GM12878 (cell line): Measurements from ENCODE around the gene GRM5. TPM values are rescaled to one million over a fixed set of nuclear protein-coding genes. Genes with fewer than 3 reads are reported as not detected.

Source experiments
- ATAC-seq: fragments of 200-7000 bp; cut with Tn5 transposase; 3 replicates; pipeline ENCODE4 v1.9.1; 2020; ENCODE audit warnings: mild to moderate bottlenecking, moderate library complexity
- BruUV-seq: library from RNA; stranded (reverse); fragments of 400-500 nt; replicated peaks from 2 replicates; lab custom pipeline; 2021; lab: Mats Ljungman, UMichigan
- CTCF ChIA-PET: fragments of 300-600 bp; sonication (Branson Sonifier 250); formaldehyde crosslinking; extraction: SDS; loops from one replicate; lab custom pipeline; 2021; ENCODE audit warnings: inconsistent platforms; lab: Yijun Ruan, JAX
- POLR2A ChIA-PET: fragments of 350-600 bp; formaldehyde crosslinking; extraction: SDS; loops from one replicate; lab custom pipeline; 2021; ENCODE audit warnings: inconsistent platforms; lab: Charles Lee
- RAD21 ChIA-PET: fragments of 300-600 bp; sonication (Branson Sonifier 250); formaldehyde crosslinking; loops from one replicate; lab custom pipeline; 2023; ENCODE audit warnings: antibody characterized with exemption; ENCODE audit not compliant: unreplicated experiment; lab: Charles Lee
- SMC1A ChIA-PET: fragments of 300-600 bp; sonication (Branson Sonifier 250); formaldehyde crosslinking; loops from one replicate; lab custom pipeline; 2023; ENCODE audit not compliant: unreplicated experiment, uncharacterized antibody; lab: Charles Lee
- DNase-seq: peaks from one replicate; pipeline ENCODE4 v3.0.0-alpha.2; 2011; ENCODE audit warnings: low read depth, low spot score
- FAIRE-seq: peaks from 3 replicates; lab custom pipeline; 2011; peaks lifted over from hg19 to GRCh38; lab: Jason Lieb, UNC
- H2AFZ ChIP-seq: 2 replicates; pipeline ENCODE4 v1.6.0; 2011; ENCODE audit warnings: low read depth, low read length, control low read depth; ENCODE audit not compliant: control insufficient read depth
- H3K27ac ChIP-seq: 2 replicates; pipeline ENCODE4 v1.5.1; 2011; ENCODE audit warnings: control low read depth; ENCODE audit not compliant: control insufficient read depth, insufficient read depth
- H3K27me3 ChIP-seq, 2 experiments: replicated peaks in 1 of 2; 2 replicates each; pipeline versions ENCODE4 v1.6.0 to v1.6.1; 2011; ENCODE audit warnings: low read length in 1 of 2; ENCODE audit not compliant: control insufficient read depth in 2 of 2, insufficient read depth in 2 of 2
- H3K36me3 ChIP-seq, 2 experiments: 2 replicates each; pipeline ENCODE4 v1.5.1; 2011; ENCODE audit warnings: low read length in 1 of 2; ENCODE audit not compliant: control insufficient read depth in 2 of 2, insufficient read depth in 2 of 2
- H3K4me1 ChIP-seq: 2 replicates; pipeline ENCODE4 v1.6.1; 2011; ENCODE audit warnings: mild to moderate bottlenecking, low read length, moderate library complexity, mixed read lengths; ENCODE audit not compliant: control insufficient read depth, insufficient read depth
- H3K4me2 ChIP-seq: 2 replicates; pipeline ENCODE4 v1.6.0; 2011; ENCODE audit warnings: control low read depth; ENCODE audit not compliant: control insufficient read depth, insufficient read depth
- H3K4me3 ChIP-seq: fragments of 200-600 bp; sonication (generic); 2 replicates; pipeline ENCODE4 v1.5.1; 2016
- H3K79me2 ChIP-seq: 2 replicates; pipeline ENCODE4 v1.6.0; 2011; ENCODE audit warnings: low read length; ENCODE audit not compliant: control insufficient read depth, insufficient read depth
- H3K9ac ChIP-seq: 2 replicates; pipeline ENCODE4 v1.8.0; 2011; ENCODE audit warnings: low read length, control low read depth, mixed read lengths; ENCODE audit not compliant: control insufficient read depth, insufficient read depth
- H3K9me3 ChIP-seq: replicated peaks from 3 replicates; pipeline ENCODE4 v1.5.1; 2011; ENCODE audit warnings: mild to moderate bottlenecking, low read length; ENCODE audit not compliant: control insufficient read depth, insufficient read depth
- H4K20me1 ChIP-seq: 2 replicates; pipeline ENCODE4 v1.6.0; 2011; ENCODE audit not compliant: control insufficient read depth, insufficient read depth
- ATF7 ChIP-seq: fragments of 450-650 bp; IDR thresholded peaks from 2 replicates; pipeline ENCODE4 v1.6.1; 2016; ENCODE audit warnings: low read depth, mild to moderate bottlenecking
- BCL11A ChIP-seq: IDR thresholded peaks from 2 replicates; pipeline ENCODE4 v1.6.1; 2011; ENCODE audit warnings: low read depth, low read length
- ELK1 ChIP-seq: IDR thresholded peaks from 2 replicates; pipeline ENCODE4 v1.6.1; 2012; ENCODE audit warnings: low read depth, low read length, improper control_type of control experiment
- EP300 ChIP-seq, 2 experiments: fragments of 150-350 bp in 1 of 2; IDR thresholded peaks; 2 replicates each; pipeline ENCODE4 v1.6.1; 2011 to 2012; ENCODE audit warnings: low read depth in 2 of 2, low read length in 2 of 2, borderline replicate concordance in 1 of 2, improper control_type of control experiment in 1 of 2, inconsistent platforms in 1 of 2; ENCODE audit not compliant: control insufficient read depth in 1 of 2
- ESRRA ChIP-seq: IDR thresholded peaks from 2 replicates; pipeline ENCODE4 v1.6.1; 2012; ENCODE audit warnings: mild to moderate bottlenecking, low read length, improper control_type of control experiment
- GABPA ChIP-seq: IDR thresholded peaks from 2 replicates; pipeline ENCODE4 v1.6.1; 2014; ENCODE audit warnings: antibody characterized with exemption, low read depth, mild to moderate bottlenecking, inconsistent platforms
- HDAC2 ChIP-seq: fragments of 200-600 bp; sonication (generic); IDR thresholded peaks from 2 replicates; pipeline ENCODE4 v1.6.1; 2017
- IRF3 ChIP-seq: fragments of 450-650 bp; IDR thresholded peaks from 2 replicates; pipeline ENCODE4 v1.6.1; 2014; ENCODE audit warnings: mild to moderate bottlenecking
- NFIC ChIP-seq: IDR thresholded peaks from 2 replicates; pipeline ENCODE4 v1.6.1; 2012; ENCODE audit warnings: low read depth, mild to moderate bottlenecking, inconsistent platforms, low read length, moderate library complexity
- NKRF ChIP-seq: fragments of 450-650 bp; conservative IDR thresholded peaks from 2 replicates; pipeline ENCODE4 v1.6.1; 2017; ENCODE audit warnings: mild to moderate bottlenecking, moderate library complexity
- RAD51 ChIP-seq: fragments of 450-650 bp; IDR thresholded peaks from 2 replicates; pipeline ENCODE4 v1.6.1; 2016; ENCODE audit warnings: moderate library complexity, mild to moderate bottlenecking, inconsistent platforms
- SMAD1 ChIP-seq: fragments of 450-650 bp; IDR thresholded peaks from 2 replicates; pipeline ENCODE4 v1.6.1; 2018; ENCODE audit warnings: mild to moderate bottlenecking, low read depth; ENCODE audit not compliant: partially characterized antibody
- SMARCA5 ChIP-seq: fragments of 450-650 bp; IDR thresholded peaks from 2 replicates; pipeline ENCODE4 v1.6.1; 2017; ENCODE audit warnings: mild to moderate bottlenecking
- ZNF207 ChIP-seq: fragments of 450-650 bp; IDR thresholded peaks from 2 replicates; pipeline ENCODE4 v1.6.1; 2014; ENCODE audit warnings: antibody characterized with exemption, mild to moderate bottlenecking, borderline replicate concordance
- ZNF384 ChIP-seq: IDR thresholded peaks from 2 replicates; pipeline ENCODE4 v1.6.1; 2012; ENCODE audit warnings: low read depth, mild to moderate bottlenecking, low read length, improper control_type of control experiment, borderline replicate concordance
- in situ Hi-C: fragments of 300-500 bp; cut with MboI; formaldehyde crosslinking; loops from 9 replicates; pipeline ENCODE4 v1.14.3; 2018; ENCODE audit warnings: mixed read lengths
- intact Hi-C: fragments of 100-400 bp; cut with micrococcal nuclease; formaldehyde crosslinking; loops from one replicate; pipeline ENCODE4 v1.14.2; 2022; ENCODE audit not compliant: unreplicated experiment
- polyA plus RNA-seq, 11 experiments: library from polyadenylated mRNA; depleted of rRNA in 4 of 11; unstranded in 6 of 11; stranded (reverse) in 5 of 11; fragments of >200 nt; fragmentation: Nextera tagmentation in 4 of 11; fragmentation: Illumina TruSeq in 1 of 11; extraction: Ambion mirVana in 4 of 11; extraction: Trizol in 1 of 11; gene quantifications; 1 replicate in 1 of 11; 2 replicates in 10 of 11; pipeline versions ENCODE4 v1.2.1 to v1.2.3, GENCODE V29; 2011 to 2016; ENCODE audit warnings: inconsistent platforms in 2 of 11, missing spikeins in 2 of 11, low read depth in 1 of 11
- total RNA-seq, 4 experiments: library from RNA; depleted of rRNA in 3 of 4; stranded (reverse); fragments of >200 nt in 3 of 4; fragmentation: Illumina TruSeq in 1 of 4; extraction: Trizol in 1 of 4; gene quantifications; 2 replicates each; pipeline versions ENCODE4 v1.2.1 to v1.2.3, GENCODE V29; 2013 to 2021

GRM5 gene
- total and polyA plus RNA-seq, 10 of the 15 experiments (the other 5 are each of a cell fraction or from before 2014, with no cell fraction given) = not detected

GRCh38 chr11:89016214-89016613 lies 49.6 kb downstream of the GRM5 start:
- SMC1A ChIA-PET = interaction anchor here (0.6 kb wide), 1 partner anchor 963 kb away, joined by 3 read pairs; no protein-coding TSS in a partner anchor
- TF ChIP-seq SMAD1 (no peak), RAD51 (no peak), NFIC (no peak), ZNF207 (no peak), ZNF384 (no peak), NKRF (no peak), SMARCA5 (no peak), ESRRA (no peak), IRF3 (no peak), EP300 (IDR thresholded peaks at IDR 0.05; ENCODE audit: borderline replicate concordance in 1 of 2, control insufficient read depth in 1 of 2, low read depth in 2 of 2, low read length in 2 of 2) (no peak), ELK1 (no peak), GABPA (no peak), HDAC2 (no peak), ATF7 (no peak), BCL11A (no peak)

More at GRCh38 chr11:89016214-89016613, 49.6 kb downstream of the GRM5 start:
- no peak overlapping the region for H3K4me2 ChIP-seq
- no peaks in the 10 kb centered on the region for H3K9me3 ChIP-seq
- H3K79me2 ChIP-seq = no peaks in the 10 kb centered on the region
- H2AFZ ChIP-seq = no peak overlapping the region
- BruUV-seq = no TSS peak
- in situ Hi-C loops = no loop called here
- ATAC-seq (no peak), DNase-seq (no peak), FAIRE-seq (no peak)
- no peaks in the 10 kb centered on the region for H3K4me1 ChIP-seq
- H3K4me3 ChIP-seq = no peak overlapping the region
- no peaks in the 10 kb centered on the region for H4K20me1 ChIP-seq
- no peaks in the 10 kb centered on the region for H3K27me3 ChIP-seq
- intact Hi-C loops = no loop called here
- ChIA-PET POLR2A (no interaction called here), RAD21 (no interaction called here), CTCF (no interaction called here)
- H3K9ac ChIP-seq = no peak overlapping the region
- no peaks in the 10 kb centered on the region for H3K36me3 ChIP-seq
- H3K27ac ChIP-seq = no peak overlapping the region
